ENCODE measurements around the gene FAM193A.

DNA sequence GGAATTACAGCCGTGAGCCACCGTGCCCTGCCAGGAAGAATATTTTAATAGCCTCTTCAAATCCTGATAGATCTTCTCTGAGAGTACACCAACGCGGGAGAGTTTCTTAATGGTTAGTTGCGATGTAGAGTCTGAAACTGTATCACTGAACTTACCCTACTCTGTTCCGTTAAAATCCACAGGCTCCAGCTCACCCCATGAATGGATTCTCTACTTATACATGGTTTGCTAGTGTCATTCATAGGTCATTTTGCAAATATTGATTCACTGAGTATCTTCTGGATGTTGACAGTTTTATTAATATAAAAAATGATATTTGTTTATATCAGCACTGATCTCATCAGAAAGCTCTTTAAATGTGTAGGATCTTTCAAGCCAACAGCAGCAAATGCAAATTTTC is 99.9 kb downstream of the FAM193A start:
- TF ChIP-seq, protein P1, sequence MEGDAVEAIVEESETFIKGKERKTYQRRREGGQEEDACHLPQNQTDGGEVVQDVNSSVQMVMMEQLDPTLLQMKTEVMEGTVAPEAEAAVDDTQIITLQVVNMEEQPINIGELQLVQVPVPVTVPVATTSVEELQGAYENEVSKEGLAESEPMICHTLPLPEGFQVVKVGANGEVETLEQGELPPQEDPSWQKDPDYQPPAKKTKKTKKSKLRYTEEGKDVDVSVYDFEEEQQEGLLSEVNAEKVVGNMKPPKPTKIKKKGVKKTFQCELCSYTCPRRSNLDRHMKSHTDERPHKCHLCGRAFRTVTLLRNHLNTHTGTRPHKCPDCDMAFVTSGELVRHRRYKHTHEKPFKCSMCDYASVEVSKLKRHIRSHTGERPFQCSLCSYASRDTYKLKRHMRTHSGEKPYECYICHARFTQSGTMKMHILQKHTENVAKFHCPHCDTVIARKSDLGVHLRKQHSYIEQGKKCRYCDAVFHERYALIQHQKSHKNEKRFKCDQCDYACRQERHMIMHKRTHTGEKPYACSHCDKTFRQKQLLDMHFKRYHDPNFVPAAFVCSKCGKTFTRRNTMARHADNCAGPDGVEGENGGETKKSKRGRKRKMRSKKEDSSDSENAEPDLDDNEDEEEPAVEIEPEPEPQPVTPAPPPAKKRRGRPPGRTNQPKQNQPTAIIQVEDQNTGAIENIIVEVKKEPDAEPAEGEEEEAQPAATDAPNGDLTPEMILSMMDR (IDR thresholded peaks at IDR 0.05; ENCODE audit: insufficient read depth, low read length), result no peak
- TF ChIP-seq, protein P2, sequence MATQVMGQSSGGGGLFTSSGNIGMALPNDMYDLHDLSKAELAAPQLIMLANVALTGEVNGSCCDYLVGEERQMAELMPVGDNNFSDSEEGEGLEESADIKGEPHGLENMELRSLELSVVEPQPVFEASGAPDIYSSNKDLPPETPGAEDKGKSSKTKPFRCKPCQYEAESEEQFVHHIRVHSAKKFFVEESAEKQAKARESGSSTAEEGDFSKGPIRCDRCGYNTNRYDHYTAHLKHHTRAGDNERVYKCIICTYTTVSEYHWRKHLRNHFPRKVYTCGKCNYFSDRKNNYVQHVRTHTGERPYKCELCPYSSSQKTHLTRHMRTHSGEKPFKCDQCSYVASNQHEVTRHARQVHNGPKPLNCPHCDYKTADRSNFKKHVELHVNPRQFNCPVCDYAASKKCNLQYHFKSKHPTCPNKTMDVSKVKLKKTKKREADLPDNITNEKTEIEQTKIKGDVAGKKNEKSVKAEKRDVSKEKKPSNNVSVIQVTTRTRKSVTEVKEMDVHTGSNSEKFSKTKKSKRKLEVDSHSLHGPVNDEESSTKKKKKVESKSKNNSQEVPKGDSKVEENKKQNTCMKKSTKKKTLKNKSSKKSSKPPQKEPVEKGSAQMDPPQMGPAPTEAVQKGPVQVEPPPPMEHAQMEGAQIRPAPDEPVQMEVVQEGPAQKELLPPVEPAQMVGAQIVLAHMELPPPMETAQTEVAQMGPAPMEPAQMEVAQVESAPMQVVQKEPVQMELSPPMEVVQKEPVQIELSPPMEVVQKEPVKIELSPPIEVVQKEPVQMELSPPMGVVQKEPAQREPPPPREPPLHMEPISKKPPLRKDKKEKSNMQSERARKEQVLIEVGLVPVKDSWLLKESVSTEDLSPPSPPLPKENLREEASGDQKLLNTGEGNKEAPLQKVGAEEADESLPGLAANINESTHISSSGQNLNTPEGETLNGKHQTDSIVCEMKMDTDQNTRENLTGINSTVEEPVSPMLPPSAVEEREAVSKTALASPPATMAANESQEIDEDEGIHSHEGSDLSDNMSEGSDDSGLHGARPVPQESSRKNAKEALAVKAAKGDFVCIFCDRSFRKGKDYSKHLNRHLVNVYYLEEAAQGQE (IDR thresholded peaks at IDR 0.05; ENCODE audit: insufficient replicate concordance, low read depth), result no peak
- TF ChIP-seq POLR2AphosphoS5 (IDR thresholded peaks at IDR 0.05; ENCODE audit: low read depth) (no peak), SPI1 (IDR thresholded peaks at IDR 0.05; ENCODE audit: borderline replicate concordance, low read depth) (no peak)
